GM18511 (cell line): ENCODE data around the gene ARF5.

Experiments used
- ATAC-seq: cut with Tn5 transposase; IDR thresholded peaks from one replicate; pipeline ENCODE4 v1.9.1; 2021; ENCODE audit warnings: mild to moderate bottlenecking, moderate library complexity; ENCODE audit not compliant: unreplicated experiment

ARF5 gene

GRCh38 chr7:127632276-127632910 lies 44.2 kb downstream of the ARF5 start:
- no peak for ATAC-seq

GRCh38 chr7:127635659-127636285 lies 47.6 kb downstream of the ARF5 start:
- peak; percentile 75 for ATAC-seq

- no peak for ATAC-seq
These were observed 50.0 kb downstream of the ARF5 start for GRCh38 chr7:127638197-127638596.
